Thyroid gland (tissue), 4 donors: Measurements from ENCODE around the gene MPZL1.

ENCODE experiments used
- CTCF ChIP-seq, 6 experiments: fragments of 200-600 bp in 3 of 6; fragments of 450-650 bp in 3 of 6; sonication (generic) in 3 of 6; IDR thresholded peaks; one replicate each; pipeline ENCODE4 v1.5.1; 2016 to 2019; ENCODE audit warnings: antibody characterized with exemption in 6 of 6, mild to moderate bottlenecking in 2 of 6, inconsistent platforms in 1 of 6, moderate library complexity in 1 of 6
- POLR2A ChIP-seq, 2 donors: fragments of 450-650 bp; IDR thresholded peaks; one replicate each; pipeline ENCODE4 v1.6.1; 2017; ENCODE audit warnings: antibody characterized with exemption in 2 of 2, mild to moderate bottlenecking in 2 of 2, moderate library complexity in 1 of 2

- TF ChIP-seq CTCF (IDR thresholded peaks at IDR 0.05) (no peak), POLR2A (IDR thresholded peaks at IDR 0.05) (peak in 1 of 2 donors; percentile 63)
Measured at GRCh38 chr1:167819849-167820683, 98.3 kb downstream of the MPZL1 start.
